ENCODE data around the gene GINS3. TPM values are rescaled to one million over a fixed set of nuclear protein-coding genes. Genes with fewer than 3 reads are reported as not detected.

GINS3 gene
- total RNA-seq = 10 to 100 TPM; 25.9 to 26.9 TPM

GRCh38 chr16:58392215-58393137 lies at the start of gene GINS3:
TSS of gene GINS3 (plus strand) at chr16:58392471. CDS start at chr16:58392602, 131 bp downstream.
- CTCF ChIA-PET = interaction anchor here (0.5 to 1.2 kb wide), 5 partner anchors 12 to 94 kb away, joined by 3 to 4 read pairs (median 3); no protein-coding TSS in a partner anchor
- POLR2A ChIA-PET = interaction anchor here (0.5 to 1.1 kb wide), 3 partner anchors 9 to 250 kb away, joined by 3 to 4 read pairs (median 4); no protein-coding TSS in a partner anchor

GRCh38 chr16:58343562-58343961 lies 48.7 kb upstream of the GINS3 start:
- ChIA-PET CTCF (no interaction called here), POLR2A (no interaction called here)

- ChIA-PET POLR2A (no interaction called here), CTCF (no interaction called here)
Measured at GRCh38 chr16:58345574-58346354, 46.5 kb upstream of the GINS3 start.

GRCh38 chr16:58346831-58347371 lies 45.4 kb upstream of the GINS3 start:
- ChIA-PET CTCF (interaction anchor here (1.5 to 2.0 kb wide), 2 partner anchors 10 to 141 kb away, joined by 4 to 6 read pairs; no protein-coding TSS in a partner anchor), POLR2A (no interaction called here)

- CTCF ChIA-PET = interaction anchor here (0.7 kb wide), 1 partner anchor 93 kb away, joined by 3 read pairs; no protein-coding TSS in a partner anchor
- POLR2A ChIA-PET = no interaction called here
Measured at GRCh38 chr16:58348986-58349385, 43.3 kb upstream of the GINS3 start.

GRCh38 chr16:58352690-58353089 lies 39.6 kb upstream of the GINS3 start:
- POLR2A ChIA-PET = interaction anchor here (0.6 kb wide), 1 partner anchor 300 kb away, joined by 3 read pairs; no protein-coding TSS in a partner anchor
- CTCF ChIA-PET = no interaction called here

GRCh38 chr16:58360041-58360634 lies 32.1 kb upstream of the GINS3 start:
- ChIA-PET CTCF (no interaction called here), POLR2A (no interaction called here)

- CTCF ChIA-PET = no interaction called here
- POLR2A ChIA-PET = no interaction called here
Measured at GRCh38 chr16:58361726-58362125, 30.5 kb upstream of the GINS3 start.

GRCh38 chr16:58363746-58364393 lies 28.4 kb upstream of the GINS3 start:
- CTCF ChIA-PET = no interaction called here
- POLR2A ChIA-PET = no interaction called here

- ChIA-PET CTCF (interaction anchor here (1.8 kb wide), 1 partner anchor 29 kb away, joined by 4 read pairs; no protein-coding TSS in a partner anchor), POLR2A (no interaction called here)
Measured at GRCh38 chr16:58365623-58366022, 26.6 kb upstream of the GINS3 start.

- POLR2A ChIA-PET = no interaction called here
- CTCF ChIA-PET = interaction anchor here (1.8 kb wide), 1 partner anchor 30 kb away, joined by 4 read pairs; no protein-coding TSS in a partner anchor
Measured at GRCh38 chr16:58366247-58367031, 25.8 kb upstream of the GINS3 start.

GRCh38 chr16:58367252-58367651 lies 25.0 kb upstream of the GINS3 start:
- ChIA-PET CTCF (no interaction called here), POLR2A (no interaction called here)

- CTCF ChIA-PET = no interaction called here
- POLR2A ChIA-PET = no interaction called here
Measured at GRCh38 chr16:58371841-58372240, 20.4 kb upstream of the GINS3 start.

GRCh38 chr16:58375386-58375785 lies 16.9 kb upstream of the GINS3 start:
- ChIA-PET CTCF (no interaction called here), POLR2A (no interaction called here)

GRCh38 chr16:58377932-58378331 lies 14.3 kb upstream of the GINS3 start:
- POLR2A ChIA-PET = no interaction called here
- CTCF ChIA-PET = no interaction called here

GRCh38 chr16:58378401-58378800 lies 13.9 kb upstream of the GINS3 start:
- ChIA-PET POLR2A (no interaction called here), CTCF (no interaction called here)

GRCh38 chr16:58379736-58380135 lies 12.5 kb upstream of the GINS3 start:
- ChIA-PET CTCF (interaction anchor here (0.6 kb wide), 1 partner anchor 1962 kb away, joined by 3 read pairs; no protein-coding TSS in a partner anchor), POLR2A (no interaction called here)

GRCh38 chr16:58381661-58382060 lies 10.6 kb upstream of the GINS3 start:
- CTCF ChIA-PET = no interaction called here
- POLR2A ChIA-PET = no interaction called here
